ENCODE measurements around the gene DUSP5.
A peak's percentile ranks its signal among the peaks of the same experiment; 100 is the strongest.

Gene DUSP5

GRCh38 chr10:110471566-110472139 lies 26.1 kb upstream of the DUSP5 start:
- peak; percentile 70 for DNase-seq (ENCODE audit: low read depth)
- no peak for TF ChIP-seq CTCF (conservative IDR thresholded peaks at IDR 0.05; ENCODE audit: control insufficient read depth, insufficient read depth, low read depth, low read length)
- no peak overlapping the region for H3K4me3 ChIP-seq (ENCODE audit: control insufficient read depth, low read depth, low read length)

GRCh38 chr10:110474017-110474416 lies 23.7 kb upstream of the DUSP5 start:
- TF ChIP-seq CTCF (conservative IDR thresholded peaks at IDR 0.05; ENCODE audit: control insufficient read depth, insufficient read depth, low read depth, low read length): no peak
- H3K4me3 ChIP-seq (ENCODE audit: control insufficient read depth, low read depth, low read length): no peak overlapping the region
- DNase-seq (ENCODE audit: low read depth): no peak

- H3K4me3 ChIP-seq (ENCODE audit: control insufficient read depth, low read depth, low read length): no peak overlapping the region
- DNase-seq (ENCODE audit: low read depth): no peak
- no peak for TF ChIP-seq CTCF (conservative IDR thresholded peaks at IDR 0.05; ENCODE audit: control insufficient read depth, insufficient read depth, low read depth, low read length)
Measured at GRCh38 chr10:110474826-110475225, 22.9 kb upstream of the DUSP5 start.

- H3K4me3 ChIP-seq (ENCODE audit: control insufficient read depth, low read depth, low read length): no peak overlapping the region
- DNase-seq (ENCODE audit: low read depth): no peak
- TF ChIP-seq CTCF (conservative IDR thresholded peaks at IDR 0.05; ENCODE audit: control insufficient read depth, insufficient read depth, low read depth, low read length): no peak
Measured at GRCh38 chr10:110475722-110476515, 21.8 kb upstream of the DUSP5 start.

GRCh38 chr10:110479710-110480109 lies 18.0 kb upstream of the DUSP5 start:
- no peak for TF ChIP-seq CTCF (conservative IDR thresholded peaks at IDR 0.05; ENCODE audit: control insufficient read depth, insufficient read depth, low read depth, low read length)
- DNase-seq (ENCODE audit: low read depth): no peak
- no peak overlapping the region for H3K4me3 ChIP-seq (ENCODE audit: control insufficient read depth, low read depth, low read length)

- no peak for DNase-seq (ENCODE audit: low read depth)
- TF ChIP-seq CTCF (conservative IDR thresholded peaks at IDR 0.05; ENCODE audit: control insufficient read depth, insufficient read depth, low read depth, low read length): no peak
- H3K4me3 ChIP-seq (ENCODE audit: control insufficient read depth, low read depth, low read length): no peak overlapping the region
Measured at GRCh38 chr10:110480387-110480786, 17.3 kb upstream of the DUSP5 start.

All from fibroblast of mammary gland (primary cell).